HG02840 (cell line): ENCODE measurements around the gene ADAM29.
A peak's percentile ranks its signal among the peaks of the same experiment; 100 is the strongest.
"Not testable (repeated sequence)": the region's sequence is repeated elsewhere in the genome, so short reads cannot be mapped to it uniquely, and the experiment has no call there.

Experiments
- ATAC-seq: cut with Tn5 transposase; IDR thresholded peaks from one replicate; pipeline ENCODE4 v1.9.1; 2021; ENCODE audit warnings: mild to moderate bottlenecking, moderate library complexity, moderate number of reproducible peaks; ENCODE audit not compliant: unreplicated experiment, low FRiP score

Gene ADAM29

DNA sequence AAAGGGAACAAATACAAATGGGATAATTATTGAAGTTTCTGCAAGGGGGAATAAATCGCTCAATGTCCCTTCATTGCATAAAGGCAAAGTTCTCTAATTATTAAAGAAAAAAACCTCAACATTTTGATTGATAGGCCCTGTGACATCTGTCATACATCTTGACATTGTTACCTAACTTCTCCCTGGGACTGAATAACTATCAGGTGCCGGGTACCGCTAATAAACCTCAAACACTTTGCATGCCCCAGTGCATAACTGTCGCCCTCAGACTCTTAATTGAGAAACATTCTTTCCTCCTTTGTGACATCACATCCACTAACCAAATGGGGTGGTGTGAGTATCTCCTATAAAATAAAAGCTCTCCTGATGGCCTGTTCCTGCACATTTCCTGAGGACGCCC is at the start of gene ADAM29:
TSS of gene ADAM29 (plus strand) at position 301 of the 400 bp plus-strand sequence. CDS start 57,168 bp downstream, outside the sequence.
- ATAC-seq: no peak

DNA sequence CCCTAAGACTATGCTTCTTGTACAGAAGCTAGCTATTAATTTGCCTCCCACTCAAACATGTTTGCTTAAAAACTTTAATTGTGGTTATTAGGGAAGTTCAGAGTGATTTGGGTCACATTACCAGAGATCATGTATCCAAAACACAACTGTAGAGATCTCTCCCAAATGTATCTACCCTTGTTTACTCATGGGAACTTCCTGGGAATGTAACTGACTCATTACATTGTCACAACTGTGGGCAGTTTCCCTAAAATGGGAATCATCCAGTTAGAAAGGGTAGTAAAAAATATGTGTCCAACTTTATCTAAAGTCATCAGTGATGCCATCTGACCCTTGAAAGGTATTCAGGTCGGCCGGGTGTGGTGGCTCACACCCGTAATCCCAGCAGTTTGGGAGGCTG is 48.8 kb upstream of the ADAM29 start:
- ATAC-seq: no peak

DNA sequence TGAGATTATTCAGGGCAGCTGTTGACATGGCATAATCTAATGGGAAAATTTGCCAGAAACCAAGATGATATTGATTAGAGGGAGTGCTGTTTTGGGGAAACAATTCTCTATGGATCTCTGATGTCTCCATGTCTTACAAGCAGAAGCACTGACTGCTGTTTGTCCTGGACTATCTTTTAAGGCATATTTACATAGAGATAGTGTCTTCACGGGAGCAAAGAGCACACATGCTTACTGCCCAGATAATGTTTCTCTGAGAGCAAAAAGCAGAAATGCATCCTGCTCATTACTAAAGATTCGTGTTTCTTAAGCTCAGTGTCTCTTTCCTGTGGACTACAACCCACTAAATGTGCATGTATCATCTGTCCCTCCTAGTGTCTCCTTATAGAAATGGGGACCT is 47.8 kb upstream of the ADAM29 start:
- ATAC-seq: no peak

DNA sequence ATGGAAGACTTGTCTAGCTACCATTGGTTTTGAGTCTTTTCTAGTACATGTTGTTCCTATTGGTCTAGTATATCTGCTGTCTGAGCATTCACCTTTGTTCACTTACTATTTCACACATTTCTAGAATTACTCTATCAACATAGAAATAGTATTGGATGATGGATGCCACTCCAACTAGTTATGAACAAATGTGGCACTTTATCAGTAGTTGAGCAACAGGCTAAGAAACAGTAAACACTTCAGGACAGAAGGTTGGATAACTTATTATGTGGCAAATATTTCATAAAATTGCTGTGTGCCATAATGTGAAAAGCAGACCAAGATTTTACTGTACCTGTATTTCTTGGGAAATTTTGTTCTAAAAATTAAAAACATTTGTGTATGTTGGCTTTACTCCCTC is 46.8 kb upstream of the ADAM29 start:
- ATAC-seq: no peak

DNA sequence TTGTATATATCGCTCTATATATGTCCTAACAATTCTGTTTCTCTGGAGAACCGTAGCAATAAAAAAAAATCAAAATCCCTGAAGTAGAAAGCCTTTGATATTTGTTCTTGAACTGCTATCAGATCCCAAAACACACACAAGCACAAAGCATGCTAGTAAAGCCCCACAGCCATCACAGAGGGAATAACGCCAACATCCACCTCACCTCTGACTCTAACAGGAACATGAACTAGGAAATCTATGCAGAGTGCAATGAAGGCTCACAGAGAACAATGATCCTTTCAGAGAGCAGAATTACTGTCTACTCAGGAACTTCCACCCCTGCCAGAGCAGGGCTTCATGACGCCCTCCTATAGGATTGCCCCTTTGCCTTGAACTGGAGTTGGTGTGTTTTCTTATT is 45.0 kb upstream of the ADAM29 start:
- ATAC-seq: not testable (repeated sequence)

DNA sequence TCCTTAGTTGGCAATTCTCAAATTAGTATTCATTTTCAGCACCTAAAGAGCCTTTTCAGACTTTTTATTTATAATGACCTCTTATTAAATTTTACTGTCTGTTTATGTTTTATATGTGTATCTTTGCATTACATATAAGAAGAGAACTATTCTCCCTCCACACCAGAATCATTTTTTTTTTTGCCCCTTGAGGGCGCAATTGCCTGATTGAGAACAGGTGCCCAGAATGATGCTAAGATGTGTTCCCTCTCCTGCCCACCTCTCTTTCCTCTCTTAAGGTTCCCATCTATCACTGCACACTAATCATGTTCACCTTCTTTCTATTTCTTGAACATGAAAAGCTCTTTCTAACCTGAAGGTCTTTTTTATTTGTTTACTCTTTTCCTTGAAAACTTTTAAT is 44.2 kb upstream of the ADAM29 start:
- ATAC-seq: no peak

DNA sequence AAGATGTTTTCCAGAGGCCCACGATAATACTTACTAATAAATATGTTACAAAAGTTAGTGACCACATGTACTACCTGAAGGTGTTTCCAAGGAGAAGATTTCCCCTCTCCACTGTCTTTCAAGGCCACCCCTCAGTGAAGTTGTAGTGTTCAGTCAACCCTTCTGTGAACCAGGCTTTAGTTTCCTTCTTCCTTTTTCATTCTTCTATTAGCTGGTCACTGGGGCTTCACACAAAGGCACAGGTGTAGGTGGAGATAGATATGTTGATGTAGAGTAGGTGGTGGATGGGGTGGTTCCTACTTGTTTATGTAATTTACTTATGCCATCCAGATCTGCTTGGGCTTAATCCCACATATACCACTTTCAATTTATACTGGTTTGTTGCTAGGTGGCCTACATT is 43.3 kb upstream of the ADAM29 start:
- ATAC-seq: no peak

DNA sequence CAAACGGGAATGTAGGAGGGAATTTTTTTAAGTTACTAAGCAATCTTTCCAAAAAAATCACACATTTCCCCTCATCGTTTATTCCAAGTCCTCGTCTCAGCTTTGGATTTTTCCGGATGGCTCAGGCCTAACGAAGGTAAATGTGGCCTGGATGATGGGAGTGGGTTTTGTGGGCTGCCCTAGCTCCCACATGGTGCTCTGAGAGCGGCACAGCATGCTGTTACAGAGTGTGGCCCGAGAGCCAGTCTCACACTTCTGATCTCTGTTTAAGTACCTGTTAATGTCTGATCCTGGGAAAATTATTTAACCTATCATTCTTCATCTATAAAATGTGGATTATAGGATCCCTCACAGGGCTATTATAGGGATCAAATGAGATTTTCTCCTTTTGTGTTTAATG is 38.2 kb upstream of the ADAM29 start:
- no peak for ATAC-seq

DNA sequence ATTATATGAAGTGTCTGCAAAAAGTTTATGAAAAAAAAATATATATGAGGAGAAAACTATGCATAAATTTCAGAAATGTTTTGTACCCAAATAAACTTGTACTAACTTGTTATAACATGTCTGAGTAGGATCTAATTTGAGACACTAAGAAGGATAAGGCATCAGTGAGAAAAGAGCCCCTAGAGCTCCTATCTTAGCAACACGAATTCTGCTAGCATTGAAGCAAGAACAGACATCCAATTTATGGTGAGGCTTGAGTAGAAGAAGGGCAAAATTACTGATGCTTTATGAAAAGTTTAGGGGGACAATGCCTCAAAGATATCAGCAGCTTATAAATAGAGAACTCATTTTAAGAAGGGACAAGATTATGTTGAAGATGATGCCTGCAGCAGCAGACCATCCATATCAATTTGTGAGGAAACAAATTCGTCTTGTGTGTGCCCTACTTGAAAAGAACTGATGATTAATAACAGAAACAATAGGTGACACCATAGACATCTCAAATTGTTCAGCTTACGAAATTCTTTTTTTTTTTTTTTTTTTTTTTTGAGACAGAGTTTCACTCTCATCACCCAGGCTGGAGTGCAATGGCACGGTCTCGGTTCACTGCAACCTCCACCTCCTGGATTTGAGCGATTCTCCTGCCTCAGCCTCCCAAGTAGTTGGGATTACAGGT is 35.7 kb upstream of the ADAM29 start:
- no peak for ATAC-seq

DNA sequence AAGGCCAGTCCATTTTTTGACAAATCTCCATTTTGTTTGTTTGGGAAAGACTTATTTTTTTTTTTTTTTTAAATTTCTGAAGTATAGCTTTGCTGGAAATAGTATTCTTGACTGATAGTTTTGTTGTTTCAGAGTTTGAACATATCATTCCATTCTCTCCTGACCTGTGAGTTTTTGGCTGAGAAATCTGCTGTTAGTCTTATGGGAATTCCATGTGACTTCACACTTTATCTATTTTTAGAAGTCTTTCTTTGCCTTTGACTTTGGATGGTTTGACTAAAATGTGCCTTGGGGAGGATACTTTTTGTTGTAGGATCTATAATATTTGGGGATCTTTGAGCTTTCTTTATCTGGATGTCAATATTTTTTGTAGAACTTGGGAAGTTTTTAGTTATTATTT is 10.7 kb upstream of the ADAM29 start:
- ATAC-seq: no peak

DNA sequence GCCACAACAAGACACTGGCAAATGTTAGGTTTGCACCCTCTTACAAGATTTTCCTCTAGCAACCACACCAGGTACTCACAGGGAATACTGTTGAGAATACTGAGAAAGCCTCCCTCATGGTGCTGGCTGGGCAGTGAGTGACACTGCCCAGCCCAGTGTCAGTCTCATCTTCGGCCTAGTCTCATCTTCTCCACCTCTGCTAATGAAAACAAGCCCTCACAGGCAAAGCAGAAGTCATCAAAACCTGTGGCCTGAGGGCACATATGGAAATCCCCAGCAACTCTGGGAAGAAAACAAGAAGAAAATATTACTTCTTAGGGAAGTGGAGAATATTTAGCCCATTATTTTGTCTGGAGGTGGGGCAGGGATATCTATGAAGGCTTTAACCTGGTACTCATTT is 7.9 kb upstream of the ADAM29 start:
- no peak for ATAC-seq

DNA sequence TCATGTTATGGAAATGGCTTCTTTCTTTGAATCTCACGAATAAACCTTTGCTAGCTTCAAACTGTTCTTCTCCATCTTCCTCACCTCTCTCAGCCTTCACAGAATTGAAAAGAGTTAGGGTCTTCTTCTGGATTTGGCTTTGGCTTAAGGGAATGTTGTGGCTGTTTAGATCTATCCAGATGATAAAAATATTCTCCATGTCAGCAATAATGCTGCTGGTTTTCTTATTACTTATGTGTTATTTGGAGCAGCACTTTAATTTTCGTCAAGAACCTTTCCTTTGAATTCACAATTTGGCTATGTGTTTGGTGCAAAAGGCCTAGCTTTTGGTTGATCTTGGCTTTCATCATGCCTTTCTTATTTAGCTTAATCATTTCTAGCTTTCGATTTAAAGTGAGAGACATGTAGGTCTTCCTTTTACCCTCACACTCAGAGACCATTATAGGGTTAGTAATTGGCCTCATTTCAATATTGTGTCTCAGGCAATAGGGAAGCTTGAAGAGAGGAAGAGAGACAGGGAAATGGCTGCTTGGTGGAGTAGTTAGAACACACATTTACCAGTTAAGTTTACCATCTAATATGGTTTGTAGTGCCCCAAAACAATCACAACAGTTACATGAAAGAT is 5.1 kb upstream of the ADAM29 start:
- no peak for ATAC-seq

DNA sequence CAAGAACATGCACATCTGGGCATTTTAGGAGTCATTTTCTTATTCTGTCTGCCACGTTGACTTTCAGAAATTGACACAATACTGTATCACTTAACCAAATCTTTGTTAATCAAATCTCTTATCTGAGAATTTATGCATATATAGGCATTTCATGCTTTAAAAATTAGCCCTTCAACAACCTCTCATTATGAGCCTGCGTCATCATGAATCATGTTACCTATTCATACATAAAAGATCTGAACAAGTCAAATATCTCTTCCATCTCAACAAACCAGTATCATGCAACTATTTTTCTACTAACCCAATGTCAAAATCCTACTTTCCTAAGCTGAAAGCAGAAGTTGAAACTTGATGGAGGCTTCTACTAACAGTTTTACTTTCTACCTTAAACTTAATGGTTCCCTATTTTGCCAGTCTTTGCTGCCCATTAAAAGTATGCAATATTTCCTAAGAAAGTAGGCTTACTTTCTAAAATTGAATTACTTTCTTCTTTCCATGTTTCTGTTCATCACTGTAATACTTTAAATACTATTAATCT is 1.8 kb downstream of the ADAM29 start:
- ATAC-seq: no peak

DNA sequence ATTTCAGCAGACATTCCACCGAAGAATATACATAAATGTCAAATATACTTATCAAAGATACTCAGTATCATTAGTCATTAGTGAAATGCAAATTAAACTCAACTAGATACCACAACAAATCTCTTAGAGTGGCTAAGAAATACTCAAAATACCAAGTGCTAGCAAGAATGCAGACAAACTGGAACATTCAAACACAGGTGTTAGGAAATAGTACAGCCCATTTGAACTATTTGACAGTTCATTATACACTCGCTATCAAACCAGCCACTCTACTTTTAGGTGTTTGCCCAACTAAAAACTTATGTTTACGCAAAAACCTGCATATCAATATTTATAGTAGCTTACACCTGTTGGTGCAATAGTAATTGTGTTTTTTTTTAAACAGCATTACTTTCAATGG is 8.8 kb downstream of the ADAM29 start:
- no peak for ATAC-seq

DNA sequence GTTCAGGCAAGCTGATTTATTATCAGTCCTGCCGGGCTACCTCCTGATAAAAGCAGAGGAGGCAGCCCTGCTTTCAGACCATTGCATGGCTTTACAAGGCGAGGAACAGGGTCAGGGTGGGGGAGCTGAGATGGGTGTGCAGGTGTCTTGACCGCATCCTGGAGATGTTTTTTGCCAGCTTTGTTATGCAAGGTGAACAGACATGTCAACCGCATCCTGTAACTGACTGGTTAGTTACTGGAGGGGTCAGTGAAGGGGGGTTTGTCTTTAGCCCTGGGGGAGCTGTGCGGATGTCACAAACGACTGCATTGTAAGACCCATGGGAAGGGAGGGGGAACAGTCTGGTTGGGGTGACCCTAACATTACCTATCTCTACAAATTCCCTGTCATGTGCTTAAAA is 10.0 kb downstream of the ADAM29 start:
- peak; percentile 57 for ATAC-seq

DNA sequence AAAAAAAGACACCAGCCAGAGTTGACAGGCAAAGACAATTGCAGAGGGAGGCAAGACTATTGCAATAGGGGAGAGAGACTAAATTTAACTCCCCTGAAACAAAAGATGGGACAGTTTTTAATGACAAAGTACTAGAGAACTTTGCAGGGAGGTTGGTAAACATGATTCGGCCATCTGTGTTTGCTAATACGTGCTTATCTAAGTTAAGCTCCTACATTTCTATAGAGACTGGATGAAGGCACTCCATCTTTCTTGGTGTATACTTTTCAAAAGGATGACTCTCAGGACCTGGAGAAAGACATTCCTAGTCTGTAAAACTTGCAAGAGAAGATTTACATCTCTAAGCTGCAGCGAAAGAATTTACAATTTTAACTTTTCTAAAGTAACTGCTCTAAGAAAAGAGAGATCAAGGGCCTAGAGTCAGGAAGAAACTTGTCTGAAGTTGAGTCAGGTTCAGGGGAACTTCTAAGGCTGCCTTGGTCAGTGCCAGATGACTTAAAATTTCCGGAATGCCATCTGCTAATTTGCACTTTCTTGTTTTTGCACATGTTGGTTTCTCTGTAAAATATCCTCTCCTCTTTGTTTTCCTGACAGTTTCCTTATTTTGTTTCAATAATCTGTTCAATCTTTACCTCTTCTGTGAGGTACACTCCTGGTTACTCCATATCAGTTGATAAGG is 10.6 kb downstream of the ADAM29 start:
- ATAC-seq: peak; percentile 38

DNA sequence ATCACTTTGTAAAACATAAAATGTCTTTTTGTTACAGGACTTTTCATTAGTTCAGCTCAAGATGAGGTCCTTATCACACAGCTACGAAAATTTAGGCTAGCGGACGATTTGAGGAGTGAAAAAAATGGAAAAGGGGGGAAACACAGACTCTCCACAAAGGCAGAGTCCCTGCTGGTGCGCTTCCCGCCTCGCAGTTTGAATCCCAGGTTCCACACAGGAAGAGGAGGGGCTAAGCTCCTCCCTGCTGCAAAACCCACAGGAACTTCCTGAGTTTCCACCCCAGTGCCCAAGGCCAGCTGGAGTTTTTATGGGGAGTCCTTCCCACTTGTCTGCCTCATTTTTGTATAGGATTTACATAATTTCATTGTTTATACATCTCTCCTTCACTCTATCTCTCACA is 11.2 kb downstream of the ADAM29 start:
- no peak for ATAC-seq

DNA sequence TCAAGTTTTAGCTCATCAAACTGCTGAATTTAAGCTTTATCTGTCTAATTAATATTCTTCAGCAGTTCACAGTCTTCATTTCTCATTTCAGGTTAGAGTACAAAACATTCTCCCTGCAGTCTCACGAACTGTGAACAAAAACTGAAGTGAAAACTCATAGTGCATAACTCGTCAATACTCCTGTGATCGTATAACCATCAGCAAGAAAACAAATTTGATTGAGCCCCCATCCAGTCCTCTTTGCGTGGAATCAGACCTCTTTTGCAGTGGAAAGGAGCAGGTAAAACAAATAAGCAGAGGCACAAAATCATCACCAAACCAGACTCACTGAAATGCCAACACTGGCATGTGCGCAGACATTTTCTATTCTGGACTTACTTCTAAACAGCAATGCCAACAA is 12.7 kb downstream of the ADAM29 start:
- ATAC-seq: no peak

DNA sequence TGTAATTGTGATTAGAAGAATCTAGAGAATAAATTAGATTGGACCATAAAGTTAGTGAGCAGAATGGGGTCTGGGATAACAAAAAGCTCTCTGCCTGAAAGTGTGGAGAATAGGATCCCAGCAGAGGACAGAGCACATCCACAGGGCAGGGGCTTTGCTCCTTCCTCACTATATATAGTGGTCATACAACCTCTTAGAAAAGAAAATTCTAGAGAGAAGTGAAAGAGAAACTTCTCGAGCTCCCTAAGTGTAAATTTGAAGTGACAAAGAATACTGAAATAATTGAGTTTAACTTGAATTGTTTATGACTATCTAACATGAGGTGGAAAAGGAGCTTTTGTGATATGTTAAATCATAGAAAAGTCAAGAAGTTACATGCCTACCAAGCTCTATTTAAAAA is 14.9 kb downstream of the ADAM29 start:
- ATAC-seq: no peak

DNA sequence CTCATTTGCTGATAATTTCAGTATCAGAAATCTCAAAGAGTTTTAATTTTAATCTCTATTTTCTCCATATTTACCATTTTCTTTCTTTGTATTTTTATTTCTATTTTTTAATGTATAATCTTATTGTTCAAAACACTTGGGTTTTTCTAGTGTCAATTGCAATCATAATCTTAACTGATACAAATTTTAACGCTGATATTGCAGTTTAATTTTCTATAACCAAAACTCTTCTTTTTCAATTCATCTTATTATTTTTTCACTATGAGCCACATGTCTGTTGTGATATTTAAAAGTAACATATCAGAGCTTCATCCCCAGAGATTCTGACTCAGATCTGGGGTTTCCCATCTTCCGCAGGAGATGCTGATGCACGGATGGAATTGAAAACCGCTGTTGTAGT is 16.2 kb downstream of the ADAM29 start:
- no peak for ATAC-seq

DNA sequence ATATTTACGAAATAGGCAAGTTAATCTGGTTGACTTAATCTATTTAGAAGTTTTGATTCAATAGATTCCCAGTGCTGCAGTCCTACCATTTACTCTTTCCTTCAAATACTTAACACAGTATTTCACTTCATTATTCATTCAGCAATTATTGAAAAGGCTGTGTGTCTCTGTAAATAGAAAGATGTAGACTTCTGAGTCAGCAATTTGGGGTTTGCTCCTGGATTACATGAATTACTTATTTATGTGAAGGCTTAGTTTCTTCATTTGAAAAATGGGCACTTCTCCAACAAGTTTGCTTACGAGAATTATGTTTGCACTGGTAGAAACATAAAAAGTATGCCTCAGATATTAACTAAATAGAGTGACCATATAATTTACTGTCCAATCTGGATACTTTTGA is 17.4 kb downstream of the ADAM29 start:
- no peak for ATAC-seq

DNA sequence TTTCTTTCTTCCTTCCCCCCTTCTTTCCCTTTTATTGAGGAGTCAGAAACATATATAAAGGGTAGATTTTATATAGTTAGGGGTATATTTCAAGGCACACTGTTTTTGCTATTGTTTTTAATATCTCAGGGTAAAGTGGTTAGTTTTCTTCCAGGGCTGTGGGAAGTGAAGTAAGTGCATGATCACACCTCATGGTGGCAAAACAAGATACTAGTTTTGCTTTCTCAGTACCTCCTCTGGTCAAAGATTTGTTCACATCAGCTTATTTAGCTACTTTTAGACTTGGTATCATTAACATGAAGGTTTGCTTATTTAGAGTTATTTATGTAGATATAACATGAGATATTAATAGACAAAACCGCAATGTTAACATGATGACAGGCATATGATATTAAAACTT is 21.8 kb downstream of the ADAM29 start:
- no peak for ATAC-seq
